Breast epithelium (tissue), 4 donors: ENCODE measurements around the gene CDH18. TPM values are rescaled to one million over a fixed set of nuclear protein-coding genes. Genes with fewer than 3 reads are reported as not detected.

Source experiments
- DNase-seq, 2 donors: peaks; one replicate each; pipeline ENCODE4 v3.0.0-alpha.2; 2019; ENCODE audit warnings: low spot score in 2 of 2
- H3K27ac ChIP-seq, 2 donors: fragments of 200-600 bp; sonication (generic) in 1 of 2; one replicate each; pipeline ENCODE4 v1.5.1; 2016 to 2019; ENCODE audit warnings: mild to moderate bottlenecking in 1 of 2
- H3K27me3 ChIP-seq, 2 donors: fragments of 200-600 bp; sonication (generic) in 1 of 2; one replicate each; pipeline versions ENCODE4 v1.5.1 to v1.6.0; 2017 to 2019; ENCODE audit warnings: control low read depth in 1 of 2, mild to moderate bottlenecking in 1 of 2
- H3K36me3 ChIP-seq: fragments of 200-600 bp; one replicate; pipeline ENCODE4 v1.5.1; 2019
- H3K4me1 ChIP-seq, 2 donors: fragments of 200-600 bp; sonication (generic); one replicate each; pipeline ENCODE4 v1.5.1; 2016 to 2019; ENCODE audit warnings: control low read depth in 1 of 2
- H3K4me3 ChIP-seq, 3 donors: fragments of 200-600 bp; sonication (generic); 1 replicate in 2 of 3; 2 replicates in 1 of 3; pipeline ENCODE4 v1.5.1; 2016 to 2019; ENCODE audit warnings: mild to moderate bottlenecking in 3 of 3, moderate library complexity in 2 of 3
- H3K9me3 ChIP-seq, 2 donors: fragments of 200-600 bp; sonication (generic) in 1 of 2; one replicate each; pipeline ENCODE4 v1.5.1; 2016 to 2019; ENCODE audit warnings: control low read depth in 1 of 2
- CTCF ChIP-seq, 3 donors: fragments of 450-650 bp; IDR thresholded peaks; one replicate each; pipeline ENCODE4 v1.5.1; 2016 to 2017; ENCODE audit warnings: antibody characterized with exemption in 3 of 3, mild to moderate bottlenecking in 3 of 3, moderate library complexity in 3 of 3
- POLR2A ChIP-seq: fragments of 450-650 bp; IDR thresholded peaks from one replicate; pipeline ENCODE4 v1.6.1; 2016; ENCODE audit warnings: antibody characterized with exemption, mild to moderate bottlenecking, moderate library complexity
- POLR2AphosphoS5 ChIP-seq, 3 donors: sonication (generic); formaldehyde crosslinking; IDR thresholded peaks; one replicate each; pipeline ENCODE4 v1.6.1; 2017; ENCODE audit warnings: antibody characterized with exemption in 3 of 3
- intact Hi-C: fragments of 100-400 bp; cut with DNase I; formaldehyde crosslinking; loops from one replicate; pipeline ENCODE4 v1.15.1; 2023; ENCODE audit warnings: low total_unique reads
- total RNA-seq, 3 donors: library from RNA; depleted of rRNA; stranded (reverse); fragments of >200 nt; gene quantifications; one replicate each; pipeline ENCODE4 v1.1.0, GENCODE V29; 2016

The CDH18 gene
- total RNA-seq, 3 donors from 2014 or later, result not detected

- H3K27me3 ChIP-seq, result no peaks in the 10 kb centered on the region
- H3K4me1 ChIP-seq, result no peaks in the 10 kb centered on the region
- H3K36me3 ChIP-seq, result no peaks in the 10 kb centered on the region
- H3K27ac ChIP-seq, result no peak overlapping the region
- no peaks in the 10 kb centered on the region for H3K9me3 ChIP-seq
- H3K4me3 ChIP-seq, result no peak overlapping the region
- TF ChIP-seq CTCF (IDR thresholded peaks at IDR 0.05) (no peak), POLR2AphosphoS5 (IDR thresholded peaks at IDR 0.05) (no peak), POLR2A (no peak)
- no peak for DNase-seq
- intact Hi-C loops, result no loop called here
Measured at GRCh38 chr5:19568004-19568403, 420.0 kb downstream of the CDH18 start.

GRCh38 chr5:19565466-19565865 is 422.5 kb downstream of the CDH18 start:
- no peaks in the 10 kb centered on the region for H3K27me3 ChIP-seq
- no peak for DNase-seq
- no peak overlapping the region for H3K4me3 ChIP-seq
- H3K36me3 ChIP-seq, result no peaks in the 10 kb centered on the region
- no peak overlapping the region for H3K27ac ChIP-seq
- TF ChIP-seq POLR2A (no peak), CTCF (IDR thresholded peaks at IDR 0.05) (no peak), POLR2AphosphoS5 (IDR thresholded peaks at IDR 0.05) (no peak)
- intact Hi-C loops, result no loop called here
- no peaks in the 10 kb centered on the region for H3K9me3 ChIP-seq
- no peaks in the 10 kb centered on the region for H3K4me1 ChIP-seq

GRCh38 chr5:19564036-19564435 is 424.0 kb downstream of the CDH18 start:
- intact Hi-C loops, result loop anchor here (5.0 kb wide), 1 partner anchor 318 kb away; no protein-coding TSS in a partner anchor
- Histone ChIP-seq H3K27ac (no peak overlapping the region), H3K4me3 (no peak overlapping the region), H3K36me3 (no peaks in the 10 kb centered on the region), H3K4me1 (no peaks in the 10 kb centered on the region), H3K27me3 (no peaks in the 10 kb centered on the region), H3K9me3 (no peaks in the 10 kb centered on the region)
- TF ChIP-seq POLR2AphosphoS5 (IDR thresholded peaks at IDR 0.05) (no peak), CTCF (IDR thresholded peaks at IDR 0.05) (no peak), POLR2A (no peak)
- no peak for DNase-seq

- H3K4me1 ChIP-seq, result no peaks in the 10 kb centered on the region
- peaks cover 0 to 6% of the 10 kb centered on the region in 2 donors for H3K9me3 ChIP-seq
- H3K27ac ChIP-seq, result no peak overlapping the region
- no peak overlapping the region for H3K4me3 ChIP-seq
- TF ChIP-seq POLR2AphosphoS5 (IDR thresholded peaks at IDR 0.05), result no peak
- TF ChIP-seq POLR2A, result no peak
- TF ChIP-seq CTCF (IDR thresholded peaks at IDR 0.05), result no peak
- H3K36me3 ChIP-seq, result no peaks in the 10 kb centered on the region
- no peaks in the 10 kb centered on the region for H3K27me3 ChIP-seq
- intact Hi-C loops, result no loop called here
- no peak for DNase-seq
Measured at GRCh38 chr5:19555876-19556275, 432.1 kb downstream of the CDH18 start.

- DNase-seq, result no peak
- H3K4me3 ChIP-seq, result no peak overlapping the region
- peaks cover 0 to 6% of the 10 kb centered on the region in 2 donors for H3K9me3 ChIP-seq
- TF ChIP-seq CTCF (IDR thresholded peaks at IDR 0.05) (no peak), POLR2A (no peak), POLR2AphosphoS5 (IDR thresholded peaks at IDR 0.05) (no peak)
- H3K27ac ChIP-seq, result no peak overlapping the region
- H3K36me3 ChIP-seq, result no peaks in the 10 kb centered on the region
- H3K4me1 ChIP-seq, result no peaks in the 10 kb centered on the region
- intact Hi-C loops, result no loop called here
- no peaks in the 10 kb centered on the region for H3K27me3 ChIP-seq
Measured at GRCh38 chr5:19555436-19555835, 432.6 kb downstream of the CDH18 start.
